Eye (tissue), 1 donor: Measurements from ENCODE around the gene PPP1R18.
"Not testable (repeated sequence)": the region's sequence is repeated elsewhere in the genome, so short reads cannot be mapped to it uniquely, and the experiment has no call there.

ENCODE experiments used
- DNase-seq: peaks from one replicate; pipeline ENCODE4 v3.0.0-alpha.2; 2015

PPP1R18 gene

GRCh38 chr6:30688569-30688968 is 2.1 kb upstream of the PPP1R18 start:
- no peak for DNase-seq

GRCh38 chr6:30687659-30688431 is 1.4 kb upstream of the PPP1R18 start:
- DNase-seq = no peak

- peak; percentile 97 for DNase-seq
These were observed 638 bp upstream of the PPP1R18 start for GRCh38 chr6:30686908-30687658.

- DNase-seq = no peak
These were observed 1.1 kb downstream of the PPP1R18 start for GRCh38 chr6:30685157-30686008.

- no peak for DNase-seq
These were observed 1.9 kb downstream of the PPP1R18 start for GRCh38 chr6:30684386-30685156.

- no peak for DNase-seq
These were observed 2.5 kb downstream of the PPP1R18 start for GRCh38 chr6:30683980-30684338.

- DNase-seq = no peak
These were observed 3.1 kb downstream of the PPP1R18 start for GRCh38 chr6:30683183-30683979.

- DNase-seq = peak; percentile 25
These were observed 4.0 kb downstream of the PPP1R18 start for GRCh38 chr6:30682143-30683117.

GRCh38 chr6:30681766-30682142 is 4.7 kb downstream of the PPP1R18 start:
- no peak for DNase-seq

GRCh38 chr6:30679765-30680535 is 6.5 kb downstream of the PPP1R18 start:
- no peak for DNase-seq

- peak; percentile 93 for DNase-seq
These were observed 7.3 kb downstream of the PPP1R18 start for GRCh38 chr6:30678964-30679726.

- no peak for DNase-seq
These were observed 9.7 kb downstream of the PPP1R18 start for GRCh38 chr6:30676660-30677285.

- DNase-seq = peak; percentile 99
These were observed 13.8 kb downstream of the PPP1R18 start, which contains the start of gene DHX16 for GRCh38 chr6:30672445-30673253. Gene DHX16 (minus strand): TSS chr6:30673006. CDS start chr6:30672841, 165 bp downstream.

GRCh38 chr6:30670760-30671527 is 15.5 kb downstream of the PPP1R18 start:
- DNase-seq = no peak

- DNase-seq = not testable (repeated sequence)
These were observed 20.1 kb downstream of the PPP1R18 start for GRCh38 chr6:30666300-30666699.

- no peak for DNase-seq
These were observed 21.3 kb downstream of the PPP1R18 start for GRCh38 chr6:30664994-30665767.
